Neural cell (in vitro differentiated cells): ENCODE data around the gene POLE. TPM values are rescaled to one million over a fixed set of nuclear protein-coding genes. Genes with fewer than 3 reads are reported as not detected.

Source experiments
- H2AFZ ChIP-seq: fragments of 200-600, 300-800 bp; sonication (generic), shearing (Covaris generic); 2 replicates; pipeline ENCODE4 v1.6.0; 2014; ENCODE audit warnings: low read depth, mild to moderate bottlenecking, antibody characterized with exemption, low read length, moderate library complexity
- H3F3A ChIP-seq: fragments of 200-600 bp; shearing (Covaris generic); 2 replicates; pipeline ENCODE4 v1.6.1; 2016; ENCODE audit warnings: mild to moderate bottlenecking, moderate library complexity, mixed read lengths, antibody characterized with exemption, low read length; ENCODE audit not compliant: insufficient read depth, poor library complexity, severe bottlenecking
- H3K27ac ChIP-seq: fragments of 200-600, 300-800 bp; sonication (generic), shearing (Covaris generic); 2 replicates; pipeline ENCODE4 v1.5.1; 2014; ENCODE audit warnings: mild to moderate bottlenecking, low read length, moderate library complexity
- H3K27me3 ChIP-seq: fragments of 300-800, 200-600 bp; sonication (generic), shearing (Covaris generic); 2 replicates; pipeline ENCODE4 v1.6.0; 2014; ENCODE audit warnings: mild to moderate bottlenecking, low read depth, low read length, moderate library complexity; ENCODE audit not compliant: insufficient read depth
- H3K36me3 ChIP-seq: fragments of 300-800, 200-600 bp; sonication (generic), shearing (Covaris generic); 2 replicates; pipeline ENCODE4 v1.5.1; 2014; ENCODE audit warnings: mild to moderate bottlenecking, antibody characterized with exemption, low read length, moderate library complexity; ENCODE audit not compliant: insufficient read depth
- H3K4me2 ChIP-seq: fragments of 300-800, 200-600 bp; sonication (generic), shearing (Covaris generic); 2 replicates; pipeline ENCODE4 v1.6.0; 2014; ENCODE audit warnings: mild to moderate bottlenecking, low read length
- H3K4me3 ChIP-seq: fragments of 300-800, 200-600 bp; sonication (generic), shearing (Covaris generic); 2 replicates; pipeline ENCODE4 v1.5.1; 2014; ENCODE audit warnings: mild to moderate bottlenecking, low read length, moderate library complexity
- H3K79me2 ChIP-seq: fragments of 200-600 bp; shearing (Covaris generic); replicated peaks from 2 replicates; pipeline ENCODE4 v1.6.0; 2014; ENCODE audit warnings: mild to moderate bottlenecking, low read length, moderate library complexity; ENCODE audit not compliant: insufficient read depth
- H3K9ac ChIP-seq: fragments of 300-800, 200-600 bp; sonication (generic), shearing (Covaris generic); 2 replicates; pipeline ENCODE4 v1.6.1; 2016; ENCODE audit warnings: mild to moderate bottlenecking, low read length, mixed read lengths
- H3K9me2 ChIP-seq: fragments of 200-600 bp; shearing (Covaris generic); 2 replicates; pipeline ENCODE4 v1.6.1; 2016; ENCODE audit warnings: mild to moderate bottlenecking, low read length, mixed read lengths; ENCODE audit not compliant: insufficient read depth
- H3K9me3 ChIP-seq: fragments of 200-600, 300-800 bp; sonication (generic), shearing (Covaris generic); 2 replicates; pipeline ENCODE4 v1.6.1; 2016; ENCODE audit warnings: mild to moderate bottlenecking, mixed run types, low read length, moderate library complexity, mixed read lengths
- H4K20me1 ChIP-seq: fragments of 200-600 bp; shearing (Covaris generic); 2 replicates; pipeline ENCODE4 v1.6.1; 2016; ENCODE audit warnings: mild to moderate bottlenecking, mixed run types; ENCODE audit not compliant: insufficient read depth
- CTCF ChIP-seq: fragments of 450-650 bp; IDR thresholded peaks from 2 replicates; pipeline ENCODE4 v1.5.1; 2014; ENCODE audit warnings: antibody characterized with exemption, mild to moderate bottlenecking, moderate library complexity; ENCODE audit not compliant: poor library complexity, severe bottlenecking
- EP300 ChIP-seq: fragments of 450-650 bp; conservative IDR thresholded peaks from 2 replicates; pipeline ENCODE4 v1.6.1; 2014; ENCODE audit warnings: antibody characterized with exemption, mild to moderate bottlenecking, moderate library complexity; ENCODE audit not compliant: poor library complexity, severe bottlenecking
- POLR2AphosphoS5 ChIP-seq: IDR thresholded peaks from 2 replicates; pipeline ENCODE4 v1.6.1; 2012
- RAD21 ChIP-seq: fragments of 450-650 bp; conservative IDR thresholded peaks from 2 replicates; pipeline ENCODE4 v1.6.1; 2014; ENCODE audit warnings: antibody characterized with exemption, mild to moderate bottlenecking, moderate library complexity
- REST ChIP-seq: IDR thresholded peaks from 2 replicates; pipeline ENCODE4 v1.6.1; 2012; ENCODE audit warnings: borderline replicate concordance
- TAF1 ChIP-seq: IDR thresholded peaks from 2 replicates; pipeline ENCODE4 v1.6.1; 2012; ENCODE audit warnings: low read depth
- polyA plus RNA-seq: library from polyadenylated mRNA; depleted of rRNA; stranded (reverse); fragments of >200 nt; gene quantifications from 2 replicates; pipeline ENCODE4 v1.2.3, GENCODE V29; 2014

Gene POLE
- polyA plus RNA-seq, 1 donor from 2014 or later = 8.5 TPM

- Histone ChIP-seq H2AFZ (no peak overlapping the region), H3K36me3 (no peaks in the 10 kb centered on the region), H3F3A (no peaks in the 10 kb centered on the region)
Measured at GRCh38 chr12:132673288-132674179, 13.6 kb downstream of the POLE start.

GRCh38 chr12:132672678-132673077 is 14.5 kb downstream of the POLE start:
- no peak overlapping the region for H2AFZ ChIP-seq
- H3K27ac ChIP-seq = no peak overlapping the region
- no peak overlapping the region for H3K4me3 ChIP-seq
- H3K36me3 ChIP-seq = no peaks in the 10 kb centered on the region
- H3K79me2 ChIP-seq = no peaks in the 10 kb centered on the region
- H3F3A ChIP-seq = no peaks in the 10 kb centered on the region
- no peaks in the 10 kb centered on the region for H3K27me3 ChIP-seq
- no peak overlapping the region for H3K9ac ChIP-seq
- H3K4me2 ChIP-seq = no peak overlapping the region
- H3K9me3 ChIP-seq = no peaks in the 10 kb centered on the region
- no peaks in the 10 kb centered on the region for H4K20me1 ChIP-seq
- TF ChIP-seq EP300 (no peak), POLR2AphosphoS5 (no peak), TAF1 (no peak), RAD21 (no peak), REST (no peak)
- no peaks in the 10 kb centered on the region for H3K9me2 ChIP-seq

More at GRCh38 chr12:132673288-132674179, 13.6 kb downstream of the POLE start:
- no peak overlapping the region for H3K27ac ChIP-seq
- no peaks in the 10 kb centered on the region for H3K27me3 ChIP-seq
- no peaks in the 10 kb centered on the region for H3K9me2 ChIP-seq
- no peak overlapping the region for H3K4me2 ChIP-seq
- H3K79me2 ChIP-seq = no peaks in the 10 kb centered on the region
- no peaks in the 10 kb centered on the region for H4K20me1 ChIP-seq
- no peaks in the 10 kb centered on the region for H3K9me3 ChIP-seq
- no peak overlapping the region for H3K4me3 ChIP-seq
- no peak overlapping the region for H3K9ac ChIP-seq
- TF ChIP-seq CTCF = no peak
- no peak for TF ChIP-seq REST
- TF ChIP-seq TAF1 = no peak
- TF ChIP-seq EP300 = no peak
